ENCODE results near the gene PAX5.

DNA sequence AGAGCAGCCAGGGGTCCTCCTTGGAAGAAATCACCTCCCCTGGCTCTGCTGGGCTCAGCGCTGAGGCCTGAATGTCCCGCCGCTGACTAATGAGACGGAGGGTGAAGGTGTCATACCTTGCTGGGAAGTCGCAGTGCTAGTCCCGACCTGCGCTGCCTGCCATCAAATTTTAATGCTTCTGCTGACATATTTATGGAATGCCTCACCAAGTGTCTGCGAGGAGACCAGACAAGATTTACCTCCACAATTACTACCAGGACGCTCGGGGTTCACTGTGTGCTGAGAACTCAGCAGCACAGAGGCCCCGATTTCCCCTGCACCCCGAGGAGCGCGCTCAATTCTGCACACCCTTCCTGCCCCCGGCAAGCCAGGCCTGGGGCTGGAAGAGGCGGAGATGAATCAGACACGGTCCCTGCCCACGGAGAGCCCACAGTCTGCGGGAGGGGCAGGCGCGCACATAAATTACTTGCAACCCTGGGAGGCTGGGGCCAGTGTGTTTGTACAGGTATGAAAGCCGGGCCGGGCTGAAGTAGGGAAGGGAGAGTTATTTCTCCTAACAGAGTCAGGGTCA lies 175.2 kb downstream of the PAX5 start:
- TF ChIP-seq, protein P1, sequence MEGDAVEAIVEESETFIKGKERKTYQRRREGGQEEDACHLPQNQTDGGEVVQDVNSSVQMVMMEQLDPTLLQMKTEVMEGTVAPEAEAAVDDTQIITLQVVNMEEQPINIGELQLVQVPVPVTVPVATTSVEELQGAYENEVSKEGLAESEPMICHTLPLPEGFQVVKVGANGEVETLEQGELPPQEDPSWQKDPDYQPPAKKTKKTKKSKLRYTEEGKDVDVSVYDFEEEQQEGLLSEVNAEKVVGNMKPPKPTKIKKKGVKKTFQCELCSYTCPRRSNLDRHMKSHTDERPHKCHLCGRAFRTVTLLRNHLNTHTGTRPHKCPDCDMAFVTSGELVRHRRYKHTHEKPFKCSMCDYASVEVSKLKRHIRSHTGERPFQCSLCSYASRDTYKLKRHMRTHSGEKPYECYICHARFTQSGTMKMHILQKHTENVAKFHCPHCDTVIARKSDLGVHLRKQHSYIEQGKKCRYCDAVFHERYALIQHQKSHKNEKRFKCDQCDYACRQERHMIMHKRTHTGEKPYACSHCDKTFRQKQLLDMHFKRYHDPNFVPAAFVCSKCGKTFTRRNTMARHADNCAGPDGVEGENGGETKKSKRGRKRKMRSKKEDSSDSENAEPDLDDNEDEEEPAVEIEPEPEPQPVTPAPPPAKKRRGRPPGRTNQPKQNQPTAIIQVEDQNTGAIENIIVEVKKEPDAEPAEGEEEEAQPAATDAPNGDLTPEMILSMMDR (conservative IDR thresholded peaks at IDR 0.05): no peak
- no peak for TF ChIP-seq ZFX (IDR thresholded peaks at IDR 0.05)
